Right kidney (tissue), 1 donor: Measurements from ENCODE around the gene GREB1L.
"Not testable (repeated sequence)": the region's sequence is repeated elsewhere in the genome, so short reads cannot be mapped to it uniquely, and the experiment has no call there.

ENCODE experiments used
- DNase-seq: peaks from one replicate; pipeline ENCODE4 v3.0.0-alpha.2; 2016

GREB1L gene

GRCh38 chr18:21366896-21367295 lies 124.9 kb downstream of the GREB1L start:
- DNase-seq, result no peak

GRCh38 chr18:21369146-21369545 lies 127.1 kb downstream of the GREB1L start:
- no peak for DNase-seq

GRCh38 chr18:21369597-21369996 lies 127.6 kb downstream of the GREB1L start:
- DNase-seq, result not testable (repeated sequence)

- DNase-seq, result no peak
Measured at GRCh38 chr18:21383031-21383430, 141.0 kb downstream of the GREB1L start.

GRCh38 chr18:21386523-21387240 lies 144.7 kb downstream of the GREB1L start:
- no peak for DNase-seq

GRCh38 chr18:21387886-21388285 lies 145.9 kb downstream of the GREB1L start:
- no peak for DNase-seq

- no peak for DNase-seq
Measured at GRCh38 chr18:21389283-21389682, 147.3 kb downstream of the GREB1L start.

GRCh38 chr18:21389903-21390302 lies 147.9 kb downstream of the GREB1L start:
- no peak for DNase-seq

GRCh38 chr18:21391074-21391673 lies 149.1 kb downstream of the GREB1L start:
- DNase-seq, result no peak

GRCh38 chr18:21393986-21394385 lies 152.0 kb downstream of the GREB1L start:
- no peak for DNase-seq

- no peak for DNase-seq
Measured at GRCh38 chr18:21398121-21398520, 156.1 kb downstream of the GREB1L start.

- no peak for DNase-seq
Measured at GRCh38 chr18:21402272-21402671, 160.2 kb downstream of the GREB1L start.

- no peak for DNase-seq
Measured at GRCh38 chr18:21404426-21404825, 162.4 kb downstream of the GREB1L start.

GRCh38 chr18:21406116-21406515 lies 164.1 kb downstream of the GREB1L start:
- no peak for DNase-seq

- DNase-seq, result no peak
Measured at GRCh38 chr18:21408681-21409080, 166.6 kb downstream of the GREB1L start.

- no peak for DNase-seq
Measured at GRCh38 chr18:21433436-21433835, 191.4 kb downstream of the GREB1L start.

GRCh38 chr18:21439431-21439846 lies 197.4 kb downstream of the GREB1L start:
- no peak for DNase-seq

GRCh38 chr18:21441670-21442069 lies 199.6 kb downstream of the GREB1L start:
- no peak for DNase-seq

- no peak for DNase-seq
Measured at GRCh38 chr18:21443776-21444464, 201.9 kb downstream of the GREB1L start.

GRCh38 chr18:21444465-21445212 lies 202.6 kb downstream of the GREB1L start:
- no peak for DNase-seq

- no peak for DNase-seq
Measured at GRCh38 chr18:21448299-21448698, 206.3 kb downstream of the GREB1L start.

GRCh38 chr18:21449367-21450290 lies 207.6 kb downstream of the GREB1L start:
- DNase-seq, result no peak
